GM23338 (cell line): ENCODE data around the gene WWC1. TPM values are rescaled to one million over a fixed set of nuclear protein-coding genes. Genes with fewer than 3 reads are reported as not detected.

Source experiments
- ATAC-seq: fragments of 200-7000 bp; cut with Tn5 transposase; 3 replicates; pipeline ENCODE4 v1.9.1; 2020
- DNase-seq: peaks from one replicate; pipeline ENCODE4 v3.0.0-alpha.2; 2015; ENCODE audit warnings: low spot score
- H2AFZ ChIP-seq: fragments of 200-600 bp; sonication (generic); 2 replicates; pipeline ENCODE4 v1.8.0; 2016; ENCODE audit warnings: antibody characterized with exemption, mild to moderate bottlenecking, moderate library complexity
- H3F3A ChIP-seq: fragments of 200-600 bp; sonication (generic); replicated peaks from 2 replicates; pipeline ENCODE4 v1.8.0; 2017; ENCODE audit warnings: antibody characterized with exemption, mixed run types, low read depth
- H3K27ac ChIP-seq: fragments of 200-600 bp; sonication (generic); 2 replicates; pipeline ENCODE4 v1.6.1; 2016; ENCODE audit warnings: low read depth
- H3K27me3 ChIP-seq: fragments of 200-600 bp; sonication (generic); 2 replicates; pipeline ENCODE4 v1.8.0; 2016; ENCODE audit warnings: mild to moderate bottlenecking, mixed run types, moderate library complexity; ENCODE audit not compliant: insufficient read depth
- H3K36me3 ChIP-seq: fragments of 200-600 bp; sonication (generic); 2 replicates; pipeline ENCODE4 v1.8.0; 2016; ENCODE audit warnings: mild to moderate bottlenecking; ENCODE audit not compliant: insufficient read depth
- H3K4me1 ChIP-seq: fragments of 200-600 bp; sonication (generic); 2 replicates; pipeline ENCODE4 v1.8.0; 2016; ENCODE audit warnings: mild to moderate bottlenecking, moderate library complexity; ENCODE audit not compliant: insufficient read depth
- H3K4me2 ChIP-seq: fragments of 200-600 bp; sonication (generic); 2 replicates; pipeline ENCODE4 v1.7.1; 2017; ENCODE audit warnings: mixed run types
- H3K4me3 ChIP-seq: fragments of 200-600 bp; sonication (generic); 2 replicates; pipeline ENCODE4 v1.6.1; 2016; ENCODE audit warnings: mixed run types
- H3K79me2 ChIP-seq: fragments of 200-600 bp; sonication (generic); replicated peaks from 2 replicates; pipeline ENCODE4 v1.8.0; 2017; ENCODE audit warnings: mild to moderate bottlenecking; ENCODE audit not compliant: insufficient read depth
- H3K9me2 ChIP-seq: fragments of 200-600 bp; sonication (generic); 2 replicates; pipeline ENCODE4 v1.8.0; 2017; ENCODE audit not compliant: insufficient read depth
- H4K20me1 ChIP-seq: fragments of 200-600 bp; sonication (generic); replicated peaks from 2 replicates; pipeline ENCODE4 v1.8.0; 2017; ENCODE audit warnings: mild to moderate bottlenecking; ENCODE audit not compliant: insufficient read depth
- H3K27ac Mint-ChIP-seq: 2 replicates; pipeline ENCODE4 v1.8.0; 2020; ENCODE audit warnings: inconsistent platforms, mild to moderate bottlenecking, moderate library complexity, mixed read lengths
- H3K27me3 Mint-ChIP-seq: 3 replicates; pipeline ENCODE4 v1.8.0; 2022; ENCODE audit warnings: low read depth, mild to moderate bottlenecking, moderate library complexity, mixed read lengths, inconsistent platforms; ENCODE audit not compliant: insufficient read depth, poor library complexity
- H3K36me3 Mint-ChIP-seq: 3 replicates; pipeline ENCODE4 v1.8.0; 2021; ENCODE audit warnings: low read depth, mild to moderate bottlenecking, inconsistent platforms, moderate library complexity, mixed read lengths
- H3K4me1 Mint-ChIP-seq: 3 replicates; pipeline ENCODE4 v1.8.0; 2020; ENCODE audit warnings: mild to moderate bottlenecking, inconsistent platforms, mixed read lengths
- H3K4me3 Mint-ChIP-seq: 3 replicates; pipeline ENCODE4 v1.8.0; 2021; ENCODE audit warnings: moderate library complexity, mild to moderate bottlenecking, inconsistent platforms, mixed read lengths
- H3K9me3 Mint-ChIP-seq: 3 replicates; pipeline ENCODE4 v1.8.0; 2020; ENCODE audit warnings: moderate library complexity, mild to moderate bottlenecking, inconsistent platforms, mixed read lengths
- CREB1 ChIP-seq: fragments of 250-450 bp; sonication (Bioruptor Pico); IDR thresholded peaks from 2 replicates; pipeline ENCODE4 v1.5.0; 2020; ENCODE audit warnings: low read depth, mild to moderate bottlenecking, moderate library complexity
- ETS1 ChIP-seq: IDR thresholded peaks from 2 replicates; pipeline ENCODE4 v1.6.1; 2016; ENCODE audit warnings: antibody characterized with exemption
- EZH2 ChIP-seq: fragments of 200-600 bp; sonication (generic); IDR thresholded peaks from one replicate; pipeline ENCODE4 v1.8.0; 2017; ENCODE audit warnings: antibody characterized with exemption, mild to moderate bottlenecking, low read depth; ENCODE audit not compliant: unreplicated experiment
- EZH2phosphoT487 ChIP-seq: fragments of 200-600 bp; sonication (generic); IDR thresholded peaks from one replicate; pipeline ENCODE4 v1.8.1; 2018; ENCODE audit warnings: antibody characterized with exemption; ENCODE audit not compliant: unreplicated experiment
- JUNB ChIP-seq: IDR thresholded peaks from one replicate; pipeline ENCODE4 v1.6.1; 2016; ENCODE audit warnings: antibody characterized with exemption; ENCODE audit not compliant: unreplicated experiment
- NANOG ChIP-seq: IDR thresholded peaks from 2 replicates; pipeline ENCODE4 v1.6.1; 2016; ENCODE audit warnings: antibody characterized with exemption, borderline replicate concordance
- POLR2AphosphoS5 ChIP-seq: IDR thresholded peaks from 2 replicates; pipeline ENCODE4 v1.6.1; 2016; ENCODE audit warnings: antibody characterized with exemption, low read depth
- STAT1 ChIP-seq: IDR thresholded peaks from one replicate; pipeline ENCODE4 v1.6.1; 2016; ENCODE audit warnings: antibody characterized with exemption; ENCODE audit not compliant: unreplicated experiment
- ZNF114 ChIP-seq: fragments of 250-450 bp; sonication (Bioruptor Pico); IDR thresholded peaks from 2 replicates; pipeline ENCODE4 v1.5.0; 2020; ENCODE audit warnings: mild to moderate bottlenecking, moderate library complexity
- ZNF331 ChIP-seq: fragments of 250-450 bp; sonication (Bioruptor Pico); IDR thresholded peaks from 2 replicates; pipeline ENCODE4 v1.5.0; 2020; ENCODE audit warnings: low read depth, mild to moderate bottlenecking, moderate library complexity
- ZNF462 ChIP-seq: fragments of 250-450 bp; sonication (Bioruptor Pico); IDR thresholded peaks from 2 replicates; pipeline ENCODE4 v1.5.0; 2020; ENCODE audit warnings: mild to moderate bottlenecking, moderate library complexity
- polyA plus RNA-seq: library from polyadenylated mRNA; unstranded; fragments of >200 nt; fragmentation: Nextera tagmentation; extraction: Ambion mirVana; gene quantifications from 2 replicates; pipeline ENCODE4 v1.2.1, GENCODE V29; 2016
- total RNA-seq: library from RNA; depleted of rRNA; stranded (reverse); fragments of >200 nt; shearing (Covaris generic); gene quantifications from 2 replicates; pipeline ENCODE4 v1.2.3, GENCODE V29; 2014
- TF ChIP-seq, protein P1 (sequence below), 2 experiments: fragments of 200-600 bp in 1 of 2; sonication (generic) in 1 of 2; conservative IDR thresholded peaks; 2 replicates each; pipeline versions ENCODE4 v1.5.1 to v1.6.1; 2016 to 2017; ENCODE audit warnings: antibody characterized with exemption in 2 of 2, low read depth in 2 of 2, mild to moderate bottlenecking in 2 of 2, moderate library complexity in 1 of 2
- TF ChIP-seq, protein P2 (sequence below): IDR thresholded peaks from one replicate; pipeline ENCODE4 v1.6.1; 2018; ENCODE audit warnings: antibody characterized with exemption; ENCODE audit not compliant: unreplicated experiment

The WWC1 gene
- total and polyA plus RNA-seq, 2 experiments from 2014 or later = 25.4 to 27.8 TPM

GRCh38 chr5:168415971-168416370 lies 124.5 kb downstream of the WWC1 start:
- H3K9me2 ChIP-seq = no peaks in the 10 kb centered on the region
- Mint-ChIP-seq H3K27ac (no peak overlapping the region), H3K9me3 (no peaks in the 10 kb centered on the region; the same call in 1 of the 3 replicates), H3K4me3 (no peak overlapping the region), H3K4me1 (no peaks in the 10 kb centered on the region), H3K27me3 (peaks cover 4% of the 10 kb centered on the region), H3K36me3 (peaks cover 29% of the 10 kb centered on the region)
- H3K27ac ChIP-seq = no peak overlapping the region
- H3K27me3 ChIP-seq = no peaks in the 10 kb centered on the region
- H2AFZ ChIP-seq = no peak overlapping the region
- H4K20me1 ChIP-seq = no peaks in the 10 kb centered on the region
- no peak overlapping the region for H3K4me2 ChIP-seq
- no peaks in the 10 kb centered on the region for H3F3A ChIP-seq
- H3K4me1 ChIP-seq = no peaks in the 10 kb centered on the region
- no peak overlapping the region for H3K4me3 ChIP-seq
- TF ChIP-seq ZNF114 (CRISPR knock-in tag) (no peak), NANOG (no peak), JUNB (no peak), ETS1 (no peak), POLR2AphosphoS5 (no peak), CREB1 (CRISPR knock-in tag) (no peak), STAT1 (no peak), EZH2 (no peak), ZNF462 (CRISPR knock-in tag) (no peak), EZH2phosphoT487 (no peak), ZNF331 (no peak)
- TF ChIP-seq, protein P1, sequence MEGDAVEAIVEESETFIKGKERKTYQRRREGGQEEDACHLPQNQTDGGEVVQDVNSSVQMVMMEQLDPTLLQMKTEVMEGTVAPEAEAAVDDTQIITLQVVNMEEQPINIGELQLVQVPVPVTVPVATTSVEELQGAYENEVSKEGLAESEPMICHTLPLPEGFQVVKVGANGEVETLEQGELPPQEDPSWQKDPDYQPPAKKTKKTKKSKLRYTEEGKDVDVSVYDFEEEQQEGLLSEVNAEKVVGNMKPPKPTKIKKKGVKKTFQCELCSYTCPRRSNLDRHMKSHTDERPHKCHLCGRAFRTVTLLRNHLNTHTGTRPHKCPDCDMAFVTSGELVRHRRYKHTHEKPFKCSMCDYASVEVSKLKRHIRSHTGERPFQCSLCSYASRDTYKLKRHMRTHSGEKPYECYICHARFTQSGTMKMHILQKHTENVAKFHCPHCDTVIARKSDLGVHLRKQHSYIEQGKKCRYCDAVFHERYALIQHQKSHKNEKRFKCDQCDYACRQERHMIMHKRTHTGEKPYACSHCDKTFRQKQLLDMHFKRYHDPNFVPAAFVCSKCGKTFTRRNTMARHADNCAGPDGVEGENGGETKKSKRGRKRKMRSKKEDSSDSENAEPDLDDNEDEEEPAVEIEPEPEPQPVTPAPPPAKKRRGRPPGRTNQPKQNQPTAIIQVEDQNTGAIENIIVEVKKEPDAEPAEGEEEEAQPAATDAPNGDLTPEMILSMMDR (conservative IDR thresholded peaks at IDR 0.05; ENCODE audit: low read depth in 2 of 2) = no peak
- TF ChIP-seq, protein P2, sequence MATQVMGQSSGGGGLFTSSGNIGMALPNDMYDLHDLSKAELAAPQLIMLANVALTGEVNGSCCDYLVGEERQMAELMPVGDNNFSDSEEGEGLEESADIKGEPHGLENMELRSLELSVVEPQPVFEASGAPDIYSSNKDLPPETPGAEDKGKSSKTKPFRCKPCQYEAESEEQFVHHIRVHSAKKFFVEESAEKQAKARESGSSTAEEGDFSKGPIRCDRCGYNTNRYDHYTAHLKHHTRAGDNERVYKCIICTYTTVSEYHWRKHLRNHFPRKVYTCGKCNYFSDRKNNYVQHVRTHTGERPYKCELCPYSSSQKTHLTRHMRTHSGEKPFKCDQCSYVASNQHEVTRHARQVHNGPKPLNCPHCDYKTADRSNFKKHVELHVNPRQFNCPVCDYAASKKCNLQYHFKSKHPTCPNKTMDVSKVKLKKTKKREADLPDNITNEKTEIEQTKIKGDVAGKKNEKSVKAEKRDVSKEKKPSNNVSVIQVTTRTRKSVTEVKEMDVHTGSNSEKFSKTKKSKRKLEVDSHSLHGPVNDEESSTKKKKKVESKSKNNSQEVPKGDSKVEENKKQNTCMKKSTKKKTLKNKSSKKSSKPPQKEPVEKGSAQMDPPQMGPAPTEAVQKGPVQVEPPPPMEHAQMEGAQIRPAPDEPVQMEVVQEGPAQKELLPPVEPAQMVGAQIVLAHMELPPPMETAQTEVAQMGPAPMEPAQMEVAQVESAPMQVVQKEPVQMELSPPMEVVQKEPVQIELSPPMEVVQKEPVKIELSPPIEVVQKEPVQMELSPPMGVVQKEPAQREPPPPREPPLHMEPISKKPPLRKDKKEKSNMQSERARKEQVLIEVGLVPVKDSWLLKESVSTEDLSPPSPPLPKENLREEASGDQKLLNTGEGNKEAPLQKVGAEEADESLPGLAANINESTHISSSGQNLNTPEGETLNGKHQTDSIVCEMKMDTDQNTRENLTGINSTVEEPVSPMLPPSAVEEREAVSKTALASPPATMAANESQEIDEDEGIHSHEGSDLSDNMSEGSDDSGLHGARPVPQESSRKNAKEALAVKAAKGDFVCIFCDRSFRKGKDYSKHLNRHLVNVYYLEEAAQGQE = no peak
- ATAC-seq (no peak), DNase-seq (no peak)
- no peaks in the 10 kb centered on the region; the same call in 1 of the 2 replicates for H3K36me3 ChIP-seq
- H3K79me2 ChIP-seq = no peaks in the 10 kb centered on the region; the same call in 1 of the 2 replicates
